ENCODE data around the gene GCLM.

DNA sequence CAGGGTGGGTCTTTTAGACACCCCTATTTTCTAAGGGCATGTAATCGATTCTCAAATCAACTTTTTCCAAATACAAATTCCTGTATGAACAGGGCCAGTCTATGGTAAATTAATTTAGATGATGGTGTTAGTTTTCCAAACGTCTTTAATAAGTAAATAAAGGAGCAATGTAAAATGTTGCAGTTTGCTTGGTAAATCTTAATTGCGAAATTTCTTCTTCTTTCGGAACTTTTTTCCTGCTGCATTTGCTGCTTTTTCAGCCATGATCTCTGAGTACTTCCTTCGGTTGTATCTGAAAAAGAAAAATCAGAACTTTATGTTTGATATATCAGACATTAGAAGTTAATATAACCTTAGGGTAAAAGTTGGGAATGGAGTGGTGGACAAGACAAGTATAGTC lies 39.6 kb downstream of the GCLM start:
- TF ChIP-seq, protein P1, sequence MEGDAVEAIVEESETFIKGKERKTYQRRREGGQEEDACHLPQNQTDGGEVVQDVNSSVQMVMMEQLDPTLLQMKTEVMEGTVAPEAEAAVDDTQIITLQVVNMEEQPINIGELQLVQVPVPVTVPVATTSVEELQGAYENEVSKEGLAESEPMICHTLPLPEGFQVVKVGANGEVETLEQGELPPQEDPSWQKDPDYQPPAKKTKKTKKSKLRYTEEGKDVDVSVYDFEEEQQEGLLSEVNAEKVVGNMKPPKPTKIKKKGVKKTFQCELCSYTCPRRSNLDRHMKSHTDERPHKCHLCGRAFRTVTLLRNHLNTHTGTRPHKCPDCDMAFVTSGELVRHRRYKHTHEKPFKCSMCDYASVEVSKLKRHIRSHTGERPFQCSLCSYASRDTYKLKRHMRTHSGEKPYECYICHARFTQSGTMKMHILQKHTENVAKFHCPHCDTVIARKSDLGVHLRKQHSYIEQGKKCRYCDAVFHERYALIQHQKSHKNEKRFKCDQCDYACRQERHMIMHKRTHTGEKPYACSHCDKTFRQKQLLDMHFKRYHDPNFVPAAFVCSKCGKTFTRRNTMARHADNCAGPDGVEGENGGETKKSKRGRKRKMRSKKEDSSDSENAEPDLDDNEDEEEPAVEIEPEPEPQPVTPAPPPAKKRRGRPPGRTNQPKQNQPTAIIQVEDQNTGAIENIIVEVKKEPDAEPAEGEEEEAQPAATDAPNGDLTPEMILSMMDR (IDR thresholded peaks at IDR 0.05) = no peak
- TF ChIP-seq POLR2A (IDR thresholded peaks at IDR 0.05) = no peak
